ENCODE measurements around the gene SECTM1. TPM values are rescaled to one million over a fixed set of nuclear protein-coding genes. Genes with fewer than 3 reads are reported as not detected.

The SECTM1 gene
- total and polyA plus RNA-seq, 5 experiments from 2014 or later = 0.18 to 1.2 TPM; not detected in 3

DNA sequence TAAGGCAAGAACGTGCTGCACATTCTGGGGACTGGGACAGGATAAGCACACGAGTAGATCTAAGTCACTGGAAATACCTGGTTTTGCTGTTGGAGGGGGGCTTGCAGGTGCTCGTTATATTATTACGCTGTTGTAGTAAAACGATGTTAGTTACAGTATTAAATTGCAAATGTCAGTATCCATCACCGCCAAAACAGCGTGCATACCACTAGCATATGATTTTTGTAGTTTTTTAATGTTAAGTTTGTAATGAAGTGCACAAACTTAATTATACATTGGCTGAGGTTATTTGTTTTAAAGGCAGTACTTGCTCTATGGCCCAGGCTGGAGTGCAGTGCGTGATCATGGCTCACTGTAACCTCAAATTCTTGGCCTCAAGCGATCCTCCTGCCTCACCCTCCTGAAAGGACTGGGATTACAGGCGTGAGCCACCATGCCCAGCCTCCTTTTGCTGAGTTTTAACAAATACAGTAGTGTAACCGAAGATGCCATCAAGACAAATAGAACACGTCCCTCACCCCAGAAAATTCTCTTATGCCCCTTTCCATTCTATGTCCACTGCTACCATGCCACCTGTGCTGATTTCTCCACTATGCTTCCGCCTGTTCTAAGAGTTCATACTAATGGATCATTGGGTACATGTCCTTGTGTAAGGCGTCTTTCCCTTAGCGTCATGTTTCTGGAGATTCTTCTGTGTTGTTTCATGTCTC lies 39.3 kb downstream of the SECTM1 start:
- H3K4me1 Mint-ChIP-seq = peaks cover 27 to 62% (median 58%) of the 10 kb centered on the region in 4 donors
- H3K4me3 Mint-ChIP-seq = peak overlapping the region; percentile 19 to 85 (median 78)
- peak in 1 of 10 donors; percentile 63 for DNase-seq

GRCh38 chr17:82292251-82293154 lies 41.1 kb downstream of the SECTM1 start:
- no peaks in the 10 kb centered on the region for H3K27me3 Mint-ChIP-seq
- H3K27ac Mint-ChIP-seq = peak overlapping the region; percentile 71 to 96 (median 94)
- peaks cover 27 to 46% (median 43%) of the 10 kb centered on the region in 4 donors for H3K4me1 Mint-ChIP-seq
- DNase-seq (peak; percentile 83 to 97 (median 91)), ATAC-seq (peak; percentile 91)
- peak overlapping the region; percentile 82 to 93 (median 88) for H3K4me3 Mint-ChIP-seq
- no peaks in the 10 kb centered on the region for H3K9me3 Mint-ChIP-seq
- POLR2A ChIA-PET = interaction anchor here (0.6 to 4.3 kb wide), 18 partner anchors 9 to 269 kb away, joined by 3 to 62 read pairs (median 4); partner anchors contain the start of genes CD7, CENPX, CSNK1D and FOXK2
- H3K36me3 Mint-ChIP-seq = no peaks in the 10 kb centered on the region

More for the DNA sequence above, 39.3 kb downstream of the SECTM1 start:
- Mint-ChIP-seq H3K9me3 (no peaks in the 10 kb centered on the region), H3K36me3 (no peaks in the 10 kb centered on the region), H3K27me3 (no peaks in the 10 kb centered on the region), H3K27ac (peak overlapping the region; percentile 78 to 98 (median 90))
- POLR2A ChIA-PET = interaction anchor here (1.8 to 4.3 kb wide), 4 partner anchors 9 to 66 kb away, joined by 6 to 62 read pairs (median 52); partner anchors contain the start of genes CD7, CSNK1D and SLC16A3
- no peak for ATAC-seq

DNA sequence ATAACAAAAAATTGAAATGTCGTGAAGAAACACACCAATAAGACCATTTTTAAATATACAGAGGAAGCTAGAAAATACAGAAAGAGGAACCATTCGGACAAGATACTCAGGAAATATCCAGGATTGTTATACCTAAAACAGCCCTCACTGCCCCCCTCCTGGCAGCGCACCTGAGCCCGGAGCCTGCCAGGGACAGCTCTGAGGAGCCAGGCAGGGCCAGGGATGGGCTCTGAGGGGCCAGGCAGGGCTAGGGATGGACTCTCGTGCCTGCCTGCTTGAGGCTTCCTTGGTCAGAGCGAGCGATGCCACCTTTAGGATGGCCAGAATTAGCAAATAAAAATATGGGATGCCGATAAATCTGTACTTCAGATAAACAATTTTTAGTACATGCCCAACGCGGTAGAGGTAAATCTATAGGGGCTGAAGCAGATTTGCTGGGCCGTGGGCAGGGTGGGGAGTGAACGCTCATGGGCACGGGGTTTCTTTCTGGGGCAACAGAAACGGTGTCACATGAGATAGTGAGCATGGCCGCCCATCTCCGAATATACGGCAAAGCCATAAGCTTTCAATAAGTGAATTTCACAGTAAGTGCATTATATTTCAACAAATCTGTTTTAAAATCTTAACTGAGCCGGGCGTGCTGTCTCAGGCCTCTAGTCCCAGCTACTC lies 41.9 kb downstream of the SECTM1 start:
- Mint-ChIP-seq H3K4me1 (peaks cover 20 to 38% (median 35%) of the 10 kb centered on the region in 4 donors), H3K9me3 (no peaks in the 10 kb centered on the region), H3K27me3 (no peaks in the 10 kb centered on the region), H3K36me3 (no peaks in the 10 kb centered on the region), H3K4me3 (peak overlapping the region; percentile 49 to 84 (median 70)), H3K27ac (peak overlapping the region; percentile 63 to 92 (median 83))
- peak in 1 of 10 donors; percentile 34 for DNase-seq
- POLR2A ChIA-PET = interaction anchor here (1.1 to 4.3 kb wide), 12 partner anchors 8 to 268 kb away, joined by 3 to 62 read pairs (median 6); partner anchors contain the start of genes CD7, CENPX, CSNK1D and LRRC45
- no peak for ATAC-seq

- Mint-ChIP-seq H3K27ac (peak overlapping the region in 3 of 10 donors; percentile 15 to 63 (median 30)), H3K9me3 (no peaks in the 10 kb centered on the region), H3K4me3 (peak overlapping the region in 2 of 10 donors; percentile 50 to 73), H3K27me3 (no peaks in the 10 kb centered on the region), H3K36me3 (no peaks in the 10 kb centered on the region), H3K4me1 (peaks cover 7 to 13% (median 9%) of the 10 kb centered on the region in 4 donors)
- POLR2A ChIA-PET = no interaction called here
- DNase-seq (no peak), ATAC-seq (no peak)
These were observed 45.4 kb downstream of the SECTM1 start for GRCh38 chr17:82287868-82288801.

DNA sequence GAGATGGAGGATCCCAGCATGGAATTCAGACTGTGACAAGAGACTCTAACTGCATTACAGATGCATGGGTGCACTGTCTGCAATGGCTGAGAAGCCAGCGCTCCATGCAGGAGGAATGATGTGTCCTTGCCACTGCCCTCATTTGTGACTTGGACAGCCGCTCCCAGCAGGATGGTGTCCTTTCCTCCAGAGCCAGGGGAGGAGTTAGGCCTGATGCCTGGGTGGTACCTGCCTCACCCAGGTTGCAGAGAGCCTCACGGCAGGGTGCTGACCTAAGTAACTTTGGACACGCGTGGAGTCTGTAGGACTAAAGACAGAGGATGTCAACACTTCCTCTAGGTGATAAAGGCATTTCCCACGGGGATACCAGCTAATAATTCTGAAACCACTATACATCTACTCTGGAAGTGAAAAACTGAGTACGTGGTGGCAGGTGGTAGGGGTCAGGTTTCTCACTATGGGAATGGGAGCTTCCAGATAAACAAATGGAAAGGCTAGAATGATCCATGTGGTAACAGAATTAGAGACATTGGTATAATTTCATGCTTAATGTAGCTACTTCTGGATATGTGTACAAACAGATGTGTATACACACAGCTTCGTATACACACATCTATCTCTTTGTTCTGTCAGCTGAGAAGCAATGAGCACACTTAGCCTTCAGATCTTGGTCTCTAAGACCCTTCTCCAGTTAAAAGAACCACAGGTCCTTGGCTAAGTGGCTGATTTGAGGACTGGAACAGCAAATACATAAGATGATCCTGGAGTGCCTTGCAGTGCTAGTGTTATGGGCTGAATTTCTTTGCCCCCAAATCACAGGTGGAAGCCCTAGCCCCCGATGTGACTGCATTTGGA lies 46.3 kb downstream of the SECTM1 start:
- Mint-ChIP-seq H3K4me1 (peaks cover 7 to 12% (median 8%) of the 10 kb centered on the region in 4 donors), H3K9me3 (no peaks in the 10 kb centered on the region), H3K36me3 (no peaks in the 10 kb centered on the region), H3K4me3 (no peak overlapping the region), H3K27ac (peak overlapping the region in 1 of 10 donors; percentile 15), H3K27me3 (no peaks in the 10 kb centered on the region)
- DNase-seq (no peak), ATAC-seq (no peak)
- POLR2A ChIA-PET = no interaction called here

DNA sequence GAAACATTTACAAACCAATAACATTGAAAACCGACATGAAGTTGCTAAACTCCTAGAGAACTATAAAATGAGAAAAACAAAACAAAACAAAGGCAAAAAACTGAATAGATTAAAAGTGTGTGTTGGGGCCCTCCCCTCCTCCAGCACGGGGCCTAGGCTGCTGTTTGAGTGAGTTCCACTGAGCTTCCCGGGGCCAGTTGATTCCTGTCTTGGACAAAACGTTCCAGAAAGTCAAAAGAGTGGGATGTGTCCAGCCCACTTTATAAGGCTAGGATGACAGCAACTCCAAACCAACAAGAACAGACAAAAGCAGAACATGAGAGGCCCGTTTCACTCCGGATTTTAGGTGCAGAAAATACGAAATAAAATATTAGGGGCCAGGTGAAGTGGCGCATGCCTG lies 48.4 kb downstream of the SECTM1 start:
- ATAC-seq = no peak
- no peaks in the 10 kb centered on the region for H3K27me3 Mint-ChIP-seq
- peaks cover 10 to 18% (median 14%) of the 10 kb centered on the region in 4 donors for H3K4me1 Mint-ChIP-seq
- no peak for DNase-seq
- no peaks in the 10 kb centered on the region for H3K36me3 Mint-ChIP-seq
- POLR2A ChIA-PET = interaction anchor here (0.7 kb wide), 1 partner anchor 11 kb away, joined by 3 read pairs; the partner anchor contains the start of gene CSNK1D
- H3K9me3 Mint-ChIP-seq = no peaks in the 10 kb centered on the region
- H3K27ac Mint-ChIP-seq = no peak overlapping the region
- no peak overlapping the region for H3K4me3 Mint-ChIP-seq

- ATAC-seq = no peak
- DNase-seq = no peak
- H3K4me1 Mint-ChIP-seq = peaks cover 10 to 18% (median 15%) of the 10 kb centered on the region in 4 donors
These were observed 50.3 kb downstream of the SECTM1 start for GRCh38 chr17:82283208-82283749.

GRCh38 chr17:82282239-82283207 lies 51.0 kb downstream of the SECTM1 start:
- Mint-ChIP-seq H3K4me1 (peaks cover 7 to 21% (median 12%) of the 10 kb centered on the region in 4 donors), H3K27me3 (no peaks in the 10 kb centered on the region), H3K4me3 (no peak overlapping the region), H3K36me3 (no peaks in the 10 kb centered on the region), H3K9me3 (no peaks in the 10 kb centered on the region), H3K27ac (no peak overlapping the region)
- POLR2A ChIA-PET = interaction anchor here (1.7 to 2.2 kb wide), 4 partner anchors 9 to 15 kb away, joined by 7 to 13 read pairs (median 10); partner anchors contain the start of gene CSNK1D
- ATAC-seq (no peak), DNase-seq (no peak)

More at GRCh38 chr17:82283208-82283749, 50.3 kb downstream of the SECTM1 start:
- POLR2A ChIA-PET = interaction anchor here (0.6 to 2.2 kb wide), 5 partner anchors 9 to 227 kb away, joined by 3 to 13 read pairs (median 8); partner anchors contain the start of gene CSNK1D
- Mint-ChIP-seq H3K27ac (peak overlapping the region in 2 of 10 donors; percentile 15 to 68), H3K27me3 (no peaks in the 10 kb centered on the region), H3K4me3 (no peak overlapping the region), H3K36me3 (no peaks in the 10 kb centered on the region), H3K9me3 (no peaks in the 10 kb centered on the region)

GRCh38 chr17:82281502-82282238 lies 51.9 kb downstream of the SECTM1 start:
- H3K36me3 Mint-ChIP-seq = no peaks in the 10 kb centered on the region
- H3K4me3 Mint-ChIP-seq = peak overlapping the region in 2 of 10 donors; percentile 29 to 42
- peak overlapping the region in 3 of 10 donors; percentile 1 to 46 (median 16) for H3K27ac Mint-ChIP-seq
- ATAC-seq (no peak), DNase-seq (no peak)
- H3K27me3 Mint-ChIP-seq = no peaks in the 10 kb centered on the region
- peaks cover 7 to 21% (median 12%) of the 10 kb centered on the region in 4 donors for H3K4me1 Mint-ChIP-seq
- POLR2A ChIA-PET = interaction anchor here (1.6 to 1.7 kb wide), 2 partner anchors 11 to 16 kb away, joined by 6 to 7 read pairs; no protein-coding TSS in a partner anchor
- H3K9me3 Mint-ChIP-seq = no peaks in the 10 kb centered on the region
